Raji (cell line): ENCODE data around the gene MT1H.

Source experiments
- POLR2A ChIP-seq: IDR thresholded peaks from 2 replicates; pipeline ENCODE4 v1.6.1; 2011; ENCODE audit warnings: low read depth, low read length, control low read depth; ENCODE audit not compliant: insufficient read depth

MT1H gene

GRCh38 chr16:56649820-56650219 is 19.8 kb upstream of the MT1H start:
- TF ChIP-seq POLR2A: no peak

- no peak for TF ChIP-seq POLR2A
Observed at GRCh38 chr16:56651586-56651985, 18.0 kb upstream of the MT1H start, which contains the start of gene MT1B. Gene MT1B, plus strand, starts transcription at chr16:56651886. Its CDS starts 68 bp downstream, at chr16:56651954.

GRCh38 chr16:56652600-56652999 is 17.0 kb upstream of the MT1H start:
- TF ChIP-seq POLR2A: no peak

- TF ChIP-seq POLR2A: no peak
Observed at GRCh38 chr16:56653218-56653617, 16.4 kb upstream of the MT1H start.

- no peak for TF ChIP-seq POLR2A
Observed at GRCh38 chr16:56657555-56658326, 11.9 kb upstream of the MT1H start, which contains the start of gene MT1F. Gene MT1F, plus strand, starts transcription at chr16:56657959. Its CDS starts 100 bp downstream, at chr16:56658059.

GRCh38 chr16:56658327-56658875 is 11.2 kb upstream of the MT1H start:
- no peak for TF ChIP-seq POLR2A

- TF ChIP-seq POLR2A: no peak
Observed at GRCh38 chr16:56662357-56663354, 7.0 kb upstream of the MT1H start.

GRCh38 chr16:56664506-56664905 is 5.1 kb upstream of the MT1H start:
- TF ChIP-seq POLR2A: no peak

GRCh38 chr16:56667581-56668571 is 1.7 kb upstream of the MT1H start, which contains the start of gene MT1G:
Gene MT1G, minus strand, starts transcription at chr16:56668065. Its CDS starts 72 bp downstream, at chr16:56667993.
- no peak for TF ChIP-seq POLR2A

GRCh38 chr16:56669840-56670619 is 416 bp downstream of the MT1H start:
- TF ChIP-seq POLR2A: no peak

GRCh38 chr16:56670620-56670934 is 963 bp downstream of the MT1H start:
- TF ChIP-seq POLR2A: no peak

- no peak for TF ChIP-seq POLR2A
Observed at GRCh38 chr16:56672761-56673536, 3.3 kb downstream of the MT1H start.

GRCh38 chr16:56673921-56674320 is 4.3 kb downstream of the MT1H start:
- TF ChIP-seq POLR2A: no peak
